ENCODE results near the gene MEI1.
"Not testable (repeated sequence)": the region's sequence is repeated elsewhere in the genome, so short reads cannot be mapped to it uniquely, and the experiment has no call there.

MEI1 gene

DNA sequence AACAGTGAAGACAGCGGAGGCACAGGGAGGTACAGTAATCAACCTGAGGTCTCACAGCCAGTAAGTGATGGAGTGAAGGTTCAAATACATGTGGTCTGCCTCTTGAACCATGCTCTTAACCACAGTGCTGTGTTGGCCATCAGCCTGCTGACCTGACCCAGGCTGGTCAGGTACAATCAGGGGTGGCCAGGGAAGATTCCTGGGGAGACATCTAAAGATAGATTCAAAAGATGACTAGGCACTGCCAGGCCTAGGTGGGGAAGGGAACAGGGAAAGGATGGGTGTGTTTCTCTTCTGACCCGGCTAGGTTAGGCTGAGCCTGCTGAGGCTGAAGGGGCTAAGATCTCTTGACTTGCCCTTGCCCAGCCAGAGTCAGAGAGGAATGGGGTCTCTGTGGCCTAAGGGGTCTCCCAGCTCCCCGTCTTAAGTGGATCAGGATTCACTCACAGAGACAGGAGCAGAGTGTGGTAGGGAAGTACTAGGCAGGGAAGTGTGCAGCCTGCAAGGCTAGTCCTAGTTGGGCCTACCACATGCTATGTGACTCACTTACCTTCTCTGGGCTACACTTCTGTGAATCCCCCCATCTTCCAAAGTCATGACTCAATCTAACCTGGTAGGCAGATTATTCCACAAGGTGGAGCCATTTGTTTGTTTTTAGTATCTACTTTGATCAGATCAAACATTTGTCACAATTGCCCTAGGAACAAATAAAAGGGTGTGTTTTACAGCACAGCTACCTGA, 123.2 kb downstream of the MEI1 start:
- DNase-seq = no peak

DNA sequence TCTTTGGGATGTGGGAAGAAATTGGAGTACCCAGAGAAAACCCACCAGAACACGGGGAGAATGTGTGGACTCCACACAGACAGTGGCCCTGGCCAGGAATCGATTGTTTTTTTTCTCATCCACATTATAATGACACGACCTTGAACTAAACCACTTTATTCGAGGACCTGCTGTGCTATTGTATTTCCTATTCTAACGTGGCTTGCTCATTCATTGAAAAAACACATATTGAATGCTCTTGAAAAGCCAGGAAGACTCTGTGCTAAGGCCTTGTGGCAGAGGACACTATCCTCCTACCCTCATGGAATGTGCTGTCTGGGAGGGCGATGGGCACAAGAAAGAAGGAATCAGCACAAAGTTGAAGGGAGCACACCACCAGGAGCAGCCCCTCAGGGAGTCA, 124.5 kb downstream of the MEI1 start:
- no peak for DNase-seq

DNA sequence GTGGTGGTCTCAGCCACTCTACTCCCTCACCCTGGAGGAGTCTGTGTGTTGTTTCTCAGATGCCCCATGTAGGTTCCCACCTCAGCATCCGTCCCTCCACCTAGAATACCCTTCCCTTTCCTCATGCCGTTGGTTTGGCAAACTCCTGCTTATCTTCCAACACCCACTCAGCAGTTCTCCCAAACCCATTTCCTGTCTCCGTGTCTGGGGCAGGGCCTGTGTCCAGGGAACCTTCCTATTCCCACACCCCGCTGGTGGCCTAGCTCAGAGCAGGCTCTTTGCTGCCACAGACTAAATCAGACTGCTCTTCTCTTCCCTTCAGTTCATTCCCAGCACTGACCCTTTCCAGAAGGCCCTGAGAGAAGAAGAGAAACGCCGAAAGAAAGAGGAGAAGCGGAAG, 126.1 kb downstream of the MEI1 start:
- no peak for DNase-seq

DNA sequence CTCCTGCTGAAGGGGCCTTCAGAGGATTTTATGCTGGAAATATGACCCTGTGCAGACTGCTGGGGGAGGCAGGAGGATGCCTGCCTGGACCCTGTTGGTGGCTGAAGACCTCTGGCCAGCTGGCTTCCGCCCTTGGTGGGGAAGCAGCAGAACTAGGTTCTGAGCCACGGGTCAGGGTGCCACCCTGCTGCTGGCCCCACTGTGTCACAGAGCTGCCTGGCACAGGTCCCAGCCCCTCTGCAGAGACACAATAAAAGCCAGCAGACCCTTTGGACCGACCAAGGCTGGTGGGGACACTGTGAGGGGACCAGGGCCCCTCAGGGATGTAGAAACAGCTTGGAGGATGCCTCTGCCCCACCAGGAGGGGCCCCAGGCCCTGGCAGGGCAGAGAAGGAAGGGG, 126.7 kb downstream of the MEI1 start:
- DNase-seq = no peak

DNA sequence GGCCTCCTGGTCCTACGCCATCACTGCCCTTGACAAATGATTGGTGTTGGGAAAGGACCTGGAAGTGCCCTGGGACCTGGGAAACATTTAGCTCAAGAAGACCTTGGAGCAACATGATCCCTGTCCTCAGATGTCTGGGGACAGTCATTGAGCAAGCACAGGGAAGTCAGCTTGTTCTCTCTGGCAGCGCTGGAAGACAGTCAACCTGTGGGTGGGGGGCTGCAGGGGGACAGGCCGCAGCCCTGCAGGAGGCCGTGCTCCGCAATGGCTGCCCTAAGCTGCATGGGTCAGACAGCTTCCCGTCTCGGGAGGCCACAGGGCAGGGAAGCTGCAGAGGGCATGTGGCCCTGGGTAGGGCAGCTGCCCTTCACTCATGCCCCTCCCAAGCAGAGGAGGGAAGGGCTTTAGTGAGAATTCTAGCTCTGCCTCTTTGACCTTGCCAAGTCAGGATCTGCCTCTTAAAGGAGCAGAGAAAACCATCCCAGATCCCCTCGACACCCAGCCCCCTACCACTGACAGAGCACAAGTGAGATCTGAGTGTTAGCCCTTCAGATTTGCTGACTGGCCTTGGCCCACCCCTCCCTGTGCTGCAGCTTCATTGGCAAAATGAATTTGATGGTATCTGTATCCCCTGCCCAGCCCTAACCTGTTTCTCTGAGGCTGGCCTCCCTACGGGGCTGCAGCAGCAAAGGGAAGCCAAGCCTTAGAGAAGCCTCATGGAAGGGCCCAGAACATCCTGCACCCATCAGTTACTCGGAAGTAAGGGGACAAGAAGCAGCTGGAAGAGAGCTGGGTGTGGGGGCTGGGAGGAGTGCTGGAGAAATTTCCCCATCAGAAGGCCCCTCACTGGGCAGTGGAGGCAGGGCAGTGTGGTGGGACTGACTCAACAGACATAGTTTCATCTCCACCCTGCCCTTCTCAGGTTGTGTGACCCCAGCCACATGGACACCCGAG, 127.4 kb downstream of the MEI1 start:
- DNase-seq = no peak

GRCh38 chr22:41827671-41828070, 128.4 kb downstream of the MEI1 start:
- no peak for DNase-seq

DNA sequence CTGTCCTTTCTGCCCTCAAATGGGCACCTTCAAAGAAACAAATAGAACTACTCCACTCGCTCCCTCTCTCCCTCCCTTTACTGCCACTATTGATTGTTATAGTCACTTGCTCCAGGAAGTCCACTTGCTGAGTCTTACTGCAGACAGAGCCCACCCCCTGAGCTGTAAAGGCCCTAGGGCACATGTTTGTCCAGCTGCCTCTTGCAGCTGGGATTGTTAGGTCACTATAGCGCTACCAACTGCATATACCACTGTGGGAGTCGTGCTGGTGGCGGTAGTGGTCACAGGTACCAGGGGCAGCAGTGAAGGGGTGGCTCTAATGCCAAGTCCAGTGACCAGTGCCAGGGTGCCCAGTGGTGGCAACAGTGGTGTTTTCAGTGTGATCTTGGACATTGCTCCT, 129.2 kb downstream of the MEI1 start:
- no peak for DNase-seq

GRCh38 chr22:41830174-41830573, 130.9 kb downstream of the MEI1 start:
- DNase-seq = no peak

GRCh38 chr22:41831383-41831782, 132.1 kb downstream of the MEI1 start:
- DNase-seq = no peak

GRCh38 chr22:41831828-41832552, 132.7 kb downstream of the MEI1 start:
- no peak for DNase-seq

GRCh38 chr22:41832553-41833368, 133.5 kb downstream of the MEI1 start, which contains the start of gene SREBF2:
Gene SREBF2 (plus strand): TSS chr22:41833105. CDS start chr22:41833271, 166 bp downstream.
- DNase-seq = peak; percentile 98

GRCh38 chr22:41833369-41834004, 134.2 kb downstream of the MEI1 start:
- DNase-seq = peak; percentile 42

DNA sequence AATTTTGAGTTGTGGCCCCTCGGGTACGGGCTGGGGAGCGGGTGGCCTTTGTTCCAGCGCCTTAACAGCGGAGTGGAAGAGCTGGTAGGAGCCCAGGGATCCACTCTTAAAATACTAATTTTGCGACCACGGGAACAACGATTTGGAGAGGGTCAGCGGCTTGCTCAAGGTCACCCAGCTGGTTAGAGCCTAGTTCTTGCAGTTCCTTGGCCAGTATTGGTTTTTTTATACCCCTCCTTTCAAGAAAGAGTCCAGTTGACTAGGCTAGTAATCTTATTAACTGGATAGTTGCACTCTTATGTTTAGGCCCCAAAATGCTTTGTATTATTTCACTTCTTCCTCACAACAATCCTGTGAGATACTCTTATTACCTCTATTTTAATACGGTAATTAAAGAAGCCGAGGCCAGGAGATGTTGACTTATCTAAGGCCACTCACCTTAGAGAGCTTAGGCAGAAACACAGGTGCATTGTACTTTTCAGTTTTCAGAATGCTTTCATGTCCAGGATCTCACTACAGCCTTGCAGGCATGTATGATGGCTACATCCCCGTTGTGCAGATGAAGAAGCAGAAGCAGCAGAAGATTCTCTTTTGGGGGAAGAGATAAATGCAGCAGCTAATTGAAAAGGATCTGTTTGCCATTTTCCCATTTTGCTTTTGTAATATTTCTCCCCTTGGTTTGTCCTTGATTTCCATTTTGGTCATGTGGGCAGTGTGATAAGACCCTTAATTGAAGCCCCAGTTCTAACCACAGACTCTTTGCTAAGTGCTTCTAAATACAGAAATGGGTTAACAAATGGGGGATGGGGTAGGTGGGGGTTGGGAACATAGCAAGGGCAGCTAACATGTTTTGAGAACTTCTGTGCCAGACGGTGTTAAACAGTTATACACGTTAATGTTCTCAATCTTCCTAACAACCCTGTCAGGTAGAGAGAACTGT, 135.0 kb downstream of the MEI1 start:
- no peak for DNase-seq

DNA sequence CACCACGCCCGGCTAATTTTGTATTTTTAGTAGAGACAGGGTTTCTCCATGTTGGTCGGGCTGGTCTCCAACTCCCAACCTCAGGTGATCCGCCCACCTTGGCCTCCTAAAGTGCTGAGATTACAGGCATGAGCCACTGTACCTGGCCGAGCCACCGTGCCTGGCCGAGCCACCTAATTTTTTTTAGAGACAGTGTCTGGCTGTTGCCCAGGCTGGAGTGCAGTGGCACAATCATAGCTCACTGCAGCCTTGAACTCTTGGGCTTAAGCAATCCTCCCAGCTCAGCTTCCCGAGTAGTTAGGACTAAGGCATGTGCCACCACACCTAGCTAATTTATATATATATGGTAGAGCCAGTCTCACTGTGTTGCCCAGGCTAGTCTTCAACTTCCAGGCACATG, 136.2 kb downstream of the MEI1 start:
- DNase-seq = not testable (repeated sequence)

GRCh38 chr22:41836551-41836950, 137.2 kb downstream of the MEI1 start:
- no peak for DNase-seq

DNA sequence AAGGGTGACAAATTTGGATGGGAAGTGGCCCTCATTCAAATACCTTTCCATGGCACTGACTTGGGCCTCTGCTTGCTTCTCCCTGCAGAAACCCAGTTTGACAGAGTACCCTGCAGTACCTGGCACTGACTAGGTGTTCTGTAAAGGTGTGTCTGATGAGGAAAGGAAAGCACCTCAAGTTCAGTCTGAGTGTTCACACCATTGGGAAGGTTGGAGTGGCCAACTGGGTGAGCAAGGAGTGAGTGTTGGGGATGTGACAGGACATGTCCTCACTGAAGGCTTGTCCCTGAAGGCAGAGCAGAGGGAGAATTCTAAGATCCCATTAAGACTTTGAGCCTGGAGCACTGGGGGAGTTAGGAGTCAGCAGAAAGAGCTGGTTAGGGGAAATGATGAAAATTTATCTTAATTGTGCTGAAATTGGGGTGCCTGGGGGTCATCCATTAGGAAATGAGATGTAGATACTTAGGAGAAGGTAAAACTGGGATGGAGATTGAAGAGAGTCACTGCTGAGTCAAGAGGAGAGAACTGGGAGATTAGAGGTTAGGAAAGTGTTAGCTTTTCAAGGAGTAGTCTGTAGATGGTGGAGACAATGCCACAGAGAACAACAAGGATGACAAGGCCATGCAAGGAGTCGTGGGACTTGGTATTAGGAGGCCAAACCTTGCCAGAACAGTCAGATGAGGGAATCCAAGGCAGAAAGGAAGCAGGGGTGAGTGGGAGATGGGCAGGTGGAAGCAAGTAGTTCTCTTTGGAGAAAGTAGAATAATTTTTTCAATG, 139.7 kb downstream of the MEI1 start:
- no peak for DNase-seq

DNA sequence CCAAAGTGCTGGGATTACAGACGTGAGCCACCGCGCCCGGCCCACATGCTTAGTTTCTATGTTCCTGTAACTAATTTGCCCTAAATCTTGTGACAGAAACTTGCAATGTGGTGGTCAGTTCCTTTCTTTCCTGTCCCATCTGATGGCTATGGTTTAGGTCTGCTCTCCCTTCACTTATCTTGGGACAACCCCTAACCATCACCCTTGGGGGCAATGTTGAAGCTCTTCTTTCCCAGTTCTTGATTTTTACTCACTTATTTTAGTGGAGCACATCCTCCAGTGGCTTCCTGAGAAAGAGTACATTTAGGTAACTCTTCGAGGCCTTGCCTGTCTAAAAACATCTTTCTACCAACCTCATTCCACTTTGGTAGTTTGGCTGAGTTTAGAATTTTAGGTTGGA, 140.9 kb downstream of the MEI1 start:
- no peak for DNase-seq

DNA sequence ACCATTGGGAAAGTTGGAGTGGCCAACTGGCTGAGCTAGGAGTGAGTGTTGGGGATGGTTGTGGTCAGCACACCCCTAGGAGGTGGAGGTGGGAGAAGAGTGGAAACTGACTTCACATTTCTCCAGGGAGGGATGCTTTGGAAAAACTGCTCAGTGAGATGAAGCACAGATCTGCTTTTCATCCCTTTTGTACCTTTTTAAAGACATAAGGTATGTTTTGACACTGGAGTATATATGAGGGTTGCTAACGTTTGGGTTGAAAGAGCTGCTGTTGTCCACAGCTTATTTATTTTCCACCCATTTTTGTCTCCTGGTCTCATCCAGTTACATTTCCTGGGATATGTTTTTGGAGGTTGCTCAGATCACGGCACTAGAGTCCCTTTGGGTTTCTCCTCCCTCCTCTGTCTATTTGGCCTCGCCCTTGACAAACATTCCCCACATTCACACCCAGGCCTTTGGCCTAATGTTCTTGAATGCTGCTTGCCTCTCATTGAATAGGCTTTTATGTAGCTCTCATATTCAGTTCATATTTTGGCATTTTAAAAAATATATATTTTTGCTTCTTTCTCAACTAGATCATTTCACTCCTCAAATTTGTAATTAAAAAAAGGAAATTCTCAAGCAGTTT, 141.9 kb downstream of the MEI1 start:
- DNase-seq = no peak

Data from effector CD8-positive, alpha-beta T cell (primary cell).